Mesodermal cell (in vitro differentiated cells): ENCODE measurements around the gene SCARB2.

Experiments used
- H3K27ac ChIP-seq: 2 replicates; pipeline ENCODE4 v1.7.0; 2013; ENCODE audit warnings: mild to moderate bottlenecking, low read depth, low read length, moderate library complexity; ENCODE audit not compliant: severe bottlenecking
- H3K36me3 ChIP-seq: 2 replicates; pipeline ENCODE4 v1.7.1; 2013; ENCODE audit warnings: mild to moderate bottlenecking, low read length, moderate library complexity; ENCODE audit not compliant: control insufficient read depth, insufficient read depth
- H3K4me1 ChIP-seq: one replicate; pipeline ENCODE4 v1.7.1; 2013; ENCODE audit warnings: mild to moderate bottlenecking, low read length; ENCODE audit not compliant: insufficient read depth, control insufficient read depth, poor library complexity, severe bottlenecking
- H3K4me3 ChIP-seq: 2 replicates; pipeline ENCODE4 v1.7.0; 2013; ENCODE audit warnings: low read length, control low read depth, mild to moderate bottlenecking; ENCODE audit not compliant: insufficient read depth, poor library complexity, severe bottlenecking; ENCODE audit errors: extremely low read depth
- H3K9me3 ChIP-seq: 2 replicates; pipeline ENCODE4 v1.7.1; 2013; ENCODE audit warnings: mild to moderate bottlenecking, low read length, moderate library complexity; ENCODE audit not compliant: control insufficient read depth
- WGBS, 2 experiments: methylation state at CpG; one replicate each; pipeline ENCODE4 v1.1.5; 2013; ENCODE audit warnings: missing lambda C conversion rate in 2 of 2; ENCODE audit not compliant: insufficient coverage in 2 of 2; 5-methylcytosine and 5-hydroxymethylcytosine counted together

The SCARB2 gene

DNA sequence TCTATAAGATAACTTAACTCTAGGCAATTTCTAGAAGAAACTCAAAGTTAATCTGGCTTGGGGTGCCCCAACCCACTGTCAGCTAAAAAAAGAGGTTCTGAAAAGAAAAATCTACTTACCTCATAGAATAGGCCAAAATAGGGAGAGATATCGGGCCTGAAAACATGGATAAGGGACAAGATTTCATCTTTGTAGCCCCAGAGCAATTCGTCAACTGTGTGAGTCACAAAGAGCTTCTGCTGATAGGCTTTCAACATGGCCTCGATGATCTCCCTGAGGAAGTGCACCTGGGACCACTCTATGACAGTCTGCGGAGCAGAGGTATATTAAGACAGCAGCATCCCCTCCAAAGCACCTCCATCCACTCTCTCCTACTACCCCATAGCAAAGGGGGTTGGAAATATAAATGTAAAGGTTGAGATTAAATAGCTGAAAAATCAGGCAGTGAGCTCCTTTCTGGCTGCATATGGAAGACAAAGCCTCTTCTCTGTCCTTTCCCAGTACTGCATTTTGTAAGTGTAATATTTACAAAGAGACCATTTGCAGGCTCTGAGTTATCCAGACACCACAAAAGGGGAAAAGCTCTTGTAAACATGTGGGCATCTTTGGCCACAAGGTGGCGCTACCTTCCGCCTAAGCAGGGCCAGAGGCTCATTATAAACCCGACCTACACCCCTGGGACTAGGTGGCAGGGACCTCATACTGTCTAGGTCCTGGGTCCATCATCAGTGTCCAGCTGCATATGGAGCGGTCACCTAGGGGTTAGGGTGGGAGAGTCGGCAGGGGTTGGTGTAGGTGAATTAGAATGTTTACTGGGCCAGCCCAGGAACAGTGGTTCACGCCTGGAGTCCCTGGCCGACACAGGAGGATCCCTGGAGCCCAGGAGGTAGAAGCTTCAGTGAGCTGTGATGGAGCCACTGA lies 34.0 kb downstream of the SCARB2 start:
- Histone ChIP-seq H3K9me3 (no peaks in the 10 kb centered on the region), H3K27ac (no peak overlapping the region), H3K4me3 (no peak overlapping the region), H3K4me1 (no peaks in the 10 kb centered on the region), H3K36me3 (peaks cover 20% of the 10 kb centered on the region)
- WGBS, 2 experiments, result 67 to 83% methylated on average over 6 to 7 of the region's 11 CpGs

DNA sequence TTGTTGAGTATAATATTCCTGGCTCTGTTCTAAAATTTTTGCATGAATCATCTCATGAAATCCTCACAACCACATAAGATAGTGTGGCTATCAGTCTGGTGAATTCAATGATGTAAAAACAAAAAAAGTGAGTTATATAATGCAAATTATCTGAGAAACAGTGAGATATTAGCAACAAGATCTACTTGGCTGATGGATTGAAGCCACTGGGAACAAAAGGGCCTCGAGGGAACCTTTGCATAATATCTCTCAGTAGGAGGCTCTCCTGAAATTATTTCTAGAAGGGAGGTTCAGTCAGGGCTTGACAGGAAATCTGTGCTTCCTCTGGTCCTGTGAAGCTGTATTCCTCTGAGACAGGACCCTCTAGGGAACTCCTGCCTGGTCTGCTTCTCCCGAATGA lies 35.3 kb downstream of the SCARB2 start:
- no peaks in the 10 kb centered on the region for H3K9me3 ChIP-seq
- H3K36me3 ChIP-seq, result peaks cover 34% of the 10 kb centered on the region
- WGBS, 2 experiments, result 83 to 90% methylated on average over 2 of the region's 2 CpGs
- H3K27ac ChIP-seq, result no peak overlapping the region
- no peak overlapping the region for H3K4me3 ChIP-seq
- no peaks in the 10 kb centered on the region for H3K4me1 ChIP-seq

DNA sequence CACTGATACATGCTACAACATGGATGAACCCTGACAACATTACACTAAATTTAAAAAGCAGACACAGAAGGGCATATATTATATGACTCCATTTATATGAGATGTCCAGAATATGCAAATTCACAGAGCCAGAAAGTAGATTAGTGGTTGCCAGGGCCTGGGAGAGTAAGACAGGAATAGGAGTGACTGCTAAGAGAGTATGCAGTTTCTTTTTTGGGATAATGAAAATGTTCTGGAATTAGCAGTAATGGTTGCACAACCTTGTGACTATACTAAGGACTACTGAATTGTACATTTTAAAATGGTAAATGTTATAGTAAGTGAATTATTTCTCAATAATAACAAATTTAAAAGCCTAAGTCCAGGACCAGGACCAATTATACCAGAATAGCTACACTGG lies 35.9 kb downstream of the SCARB2 start:
- no peak overlapping the region for H3K27ac ChIP-seq
- H3K4me3 ChIP-seq, result no peak overlapping the region
- H3K36me3 ChIP-seq, result peaks cover 40% of the 10 kb centered on the region
- no peaks in the 10 kb centered on the region for H3K9me3 ChIP-seq
- H3K4me1 ChIP-seq, result no peaks in the 10 kb centered on the region

DNA sequence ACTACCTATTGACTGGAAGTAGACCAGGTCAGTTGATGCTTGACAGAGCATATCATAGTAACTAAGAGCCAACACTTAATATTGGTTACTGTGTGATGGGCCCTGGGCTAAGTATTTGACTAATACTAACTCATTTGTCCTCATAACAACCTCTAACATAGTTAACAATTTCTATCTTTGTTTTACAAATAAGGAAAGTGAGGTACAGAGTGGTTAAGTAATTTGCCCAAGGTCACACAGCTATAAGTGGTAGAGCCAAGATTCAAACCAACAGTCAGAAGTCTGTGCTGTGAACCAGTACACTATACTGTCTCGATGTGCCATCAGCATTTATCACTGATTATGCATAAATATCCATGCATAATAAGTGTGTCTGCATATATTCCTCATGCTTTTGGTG lies 38.3 kb downstream of the SCARB2 start:
- Histone ChIP-seq H3K4me3 (no peak overlapping the region), H3K36me3 (peaks cover 43% of the 10 kb centered on the region), H3K4me1 (no peaks in the 10 kb centered on the region), H3K27ac (no peak overlapping the region), H3K9me3 (no peaks in the 10 kb centered on the region)
- WGBS, 2 experiments, result 100% methylated on average over 1 of the region's 1 CpG; no CpG with 5 or more reads in 1 of the 2 experiments

DNA sequence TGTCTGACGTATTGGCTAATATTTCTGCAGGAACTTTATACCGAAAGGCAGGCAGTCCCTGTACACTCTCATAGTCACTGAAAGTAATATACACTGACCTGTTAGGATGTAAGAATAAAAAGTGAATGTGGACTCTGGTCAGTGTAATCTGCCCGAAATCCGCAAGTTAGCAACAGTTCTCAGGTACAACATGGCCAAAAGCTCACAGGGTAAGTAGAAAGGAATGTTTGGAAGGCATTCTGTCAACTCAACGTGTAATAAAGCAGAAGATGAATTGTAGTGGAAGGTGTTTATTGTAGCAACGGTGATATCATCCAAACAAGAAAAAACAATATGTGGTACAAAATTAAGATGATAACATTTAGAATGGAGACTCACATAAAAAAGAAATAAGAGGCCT lies 39.4 kb downstream of the SCARB2 start:
- WGBS, 2 experiments, result 88 to 94% methylated on average over 2 to 5 of the region's 6 CpGs
- Histone ChIP-seq H3K27ac (no peak overlapping the region), H3K36me3 (peaks cover 48% of the 10 kb centered on the region), H3K4me3 (no peak overlapping the region), H3K9me3 (no peaks in the 10 kb centered on the region), H3K4me1 (no peaks in the 10 kb centered on the region)

DNA sequence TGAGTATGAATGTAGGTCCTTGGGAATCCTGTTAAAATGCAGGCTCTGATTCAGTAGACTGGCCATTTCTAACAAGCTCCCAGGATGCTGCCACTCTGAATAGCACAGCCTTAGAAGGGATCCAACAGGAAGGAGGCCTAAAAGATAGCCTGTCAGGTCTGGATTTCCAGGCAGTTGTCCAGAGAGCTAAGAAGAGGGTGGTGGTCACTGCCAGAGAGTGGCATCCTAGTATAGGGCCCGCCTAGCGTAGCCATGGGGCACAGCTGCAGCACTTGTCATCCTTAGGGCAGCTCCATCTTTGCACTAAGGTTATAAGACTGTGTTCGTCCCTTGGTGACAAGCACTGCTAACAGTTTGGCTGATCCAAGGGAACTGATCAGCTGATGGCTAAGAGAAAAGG lies 44.9 kb downstream of the SCARB2 start:
- Histone ChIP-seq H3K36me3 (peaks cover 66% of the 10 kb centered on the region), H3K4me1 (no peaks in the 10 kb centered on the region)
- 79 to 94% methylated on average over 2 of the region's 3 CpGs for WGBS, 2 experiments

DNA sequence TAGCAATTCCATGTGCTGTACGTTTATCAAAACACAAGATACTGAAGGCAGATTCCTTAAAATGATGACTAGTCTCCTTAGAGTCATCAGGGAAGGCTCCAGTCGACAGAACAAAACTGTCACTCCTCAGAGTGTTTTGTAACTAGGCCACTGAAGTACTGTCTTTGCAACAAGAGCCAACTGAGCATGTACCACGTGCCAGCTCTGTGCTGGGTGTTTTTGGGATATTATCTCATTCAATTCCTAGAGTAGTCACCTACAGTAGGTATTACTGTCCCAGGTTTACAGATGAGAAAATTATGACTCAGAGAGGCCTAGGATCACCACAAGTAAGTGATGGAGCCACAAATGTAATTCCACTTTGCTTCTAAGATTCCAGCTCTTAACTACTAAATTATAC lies 47.1 kb downstream of the SCARB2 start:
- Histone ChIP-seq H3K4me3 (no peak overlapping the region), H3K4me1 (no peaks in the 10 kb centered on the region), H3K27ac (no peak overlapping the region), H3K9me3 (no peaks in the 10 kb centered on the region), H3K36me3 (peaks cover 70% of the 10 kb centered on the region)
- WGBS, 2 experiments, result 100% methylated on average over 2 of the region's 3 CpGs

More for the DNA sequence above, 44.9 kb downstream of the SCARB2 start:
- Histone ChIP-seq H3K27ac (no peak overlapping the region), H3K4me3 (no peak overlapping the region), H3K9me3 (no peaks in the 10 kb centered on the region)

DNA sequence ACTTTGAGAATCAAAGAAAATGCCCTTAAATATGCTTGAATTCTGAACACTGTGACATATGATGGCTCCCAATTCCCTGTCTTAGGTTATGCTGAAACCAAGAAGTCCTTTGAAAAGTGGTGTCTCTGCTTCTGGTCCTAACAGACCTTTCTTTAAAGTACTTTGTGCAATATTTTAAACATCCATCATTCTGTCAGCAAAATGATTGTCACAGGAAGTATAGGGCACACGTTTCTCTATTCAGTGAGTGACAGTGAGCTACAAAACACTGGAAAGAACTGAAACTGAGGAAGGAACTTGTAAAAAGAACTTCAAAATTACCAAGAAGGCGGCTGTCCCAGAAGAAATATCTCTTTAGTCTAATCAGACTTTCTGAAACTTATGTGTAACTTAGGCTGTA lies 53.3 kb downstream of the SCARB2 start:
- no peak overlapping the region for H3K4me3 ChIP-seq
- WGBS, 2 experiments, result 60% methylated on average over 1 of the region's 2 CpGs; no CpG with 5 or more reads in 1 of the 2 experiments
- H3K36me3 ChIP-seq, result peaks cover 42% of the 10 kb centered on the region
- H3K4me1 ChIP-seq, result no peaks in the 10 kb centered on the region
- no peaks in the 10 kb centered on the region for H3K9me3 ChIP-seq
- no peak overlapping the region for H3K27ac ChIP-seq

DNA sequence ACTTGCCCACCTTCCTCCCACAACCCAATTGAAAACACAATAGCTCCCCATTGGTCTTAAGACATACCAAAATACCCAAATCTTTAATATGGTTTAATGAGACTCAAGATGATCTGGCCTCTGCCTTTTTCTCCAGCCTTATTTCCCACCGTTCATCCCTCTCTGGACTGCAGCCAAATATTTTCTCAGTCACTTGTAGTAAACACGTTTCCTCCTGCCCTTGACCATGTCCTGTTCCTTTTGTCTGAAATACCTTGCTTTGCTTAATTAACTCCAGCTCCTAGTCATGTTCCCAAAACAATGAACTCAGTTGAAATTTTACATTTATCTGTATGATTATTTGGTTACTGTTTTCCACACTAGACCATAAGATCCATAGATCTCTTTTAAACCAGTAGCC lies 57.0 kb downstream of the SCARB2 start:
- Histone ChIP-seq H3K27ac (no peak overlapping the region), H3K36me3 (peaks cover 14% of the 10 kb centered on the region), H3K9me3 (no peaks in the 10 kb centered on the region)

DNA sequence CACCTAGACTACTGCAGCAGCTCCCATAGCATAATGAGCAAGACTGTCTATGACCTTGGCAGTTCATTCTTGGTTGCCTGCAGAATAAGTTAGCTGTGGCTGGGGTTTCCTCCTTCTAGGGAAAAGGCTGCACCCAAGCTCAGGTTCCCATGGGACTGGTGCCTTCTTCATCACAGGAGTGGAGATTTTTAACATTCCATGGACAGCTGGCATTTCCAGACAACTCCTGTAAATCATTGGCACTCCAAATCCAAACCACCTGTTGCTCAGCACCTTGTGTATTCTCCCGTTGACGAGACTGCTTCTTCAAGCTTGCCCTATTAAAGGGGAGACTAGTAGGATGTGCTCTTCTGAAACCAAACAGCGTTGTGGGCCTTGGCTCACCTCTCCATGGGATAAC lies 57.6 kb downstream of the SCARB2 start:
- Histone ChIP-seq H3K27ac (no peak overlapping the region), H3K4me1 (no peaks in the 10 kb centered on the region), H3K9me3 (no peaks in the 10 kb centered on the region), H3K36me3 (peaks cover 7% of the 10 kb centered on the region), H3K4me3 (no peak overlapping the region)
- 53 to 79% methylated on average over 2 to 3 of the region's 3 CpGs for WGBS, 2 experiments

More for the DNA sequence above, 57.0 kb downstream of the SCARB2 start:
- H3K4me1 ChIP-seq, result no peaks in the 10 kb centered on the region
- H3K4me3 ChIP-seq, result no peak overlapping the region
- 82 to 88% methylated on average over 2 of the region's 2 CpGs for WGBS, 2 experiments

DNA sequence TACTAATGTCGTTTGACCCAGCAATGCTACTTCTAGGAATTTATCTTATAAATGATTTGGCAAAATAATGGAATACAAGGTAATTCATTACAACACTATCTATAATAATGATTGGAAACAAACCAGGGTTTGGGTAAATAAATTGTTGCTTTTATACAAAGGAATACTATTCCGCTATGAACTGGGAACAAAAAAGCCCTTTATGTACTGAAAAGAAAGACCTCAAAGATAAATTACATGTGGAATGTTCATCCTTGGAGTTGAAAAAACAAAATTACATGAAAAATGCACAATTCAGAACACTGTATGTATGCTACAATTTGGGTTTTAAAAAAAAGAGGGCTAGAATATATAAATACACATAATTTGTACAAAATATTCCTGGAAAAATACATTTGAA lies 60.3 kb downstream of the SCARB2 start:
- Histone ChIP-seq H3K4me1 (no peaks in the 10 kb centered on the region), H3K36me3 (no peaks in the 10 kb centered on the region), H3K27ac (no peak overlapping the region), H3K4me3 (no peak overlapping the region), H3K9me3 (no peaks in the 10 kb centered on the region)
- WGBS, 2 experiments, result no CpG with 5 or more reads among the region's 2 CpGs
